ENCODE data around the gene UST. TPM values are rescaled to one million over a fixed set of nuclear protein-coding genes. Genes with fewer than 3 reads are reported as not detected.

UST gene
- total RNA-seq, 4 donors from 2014 or later, result 13.5 to 47.1 (median 33.0) TPM

- Histone ChIP-seq H3K9me3 (peaks cover 0 to 7% (median 3%) of the 10 kb centered on the region in 4 donors), H3K36me3 (no peaks in the 10 kb centered on the region), H3K4me1 (peaks cover 0 to 21% (median 2%) of the 10 kb centered on the region in 4 donors), H3K27ac (no peak overlapping the region), H3K4me3 (no peak overlapping the region), H3K27me3 (no peaks in the 10 kb centered on the region)
- TF ChIP-seq EP300 (IDR thresholded peaks at IDR 0.05) (no peak), POLR2A (IDR thresholded peaks at IDR 0.05) (no peak), CTCF (IDR thresholded peaks at IDR 0.05) (no peak)
- no peak for DNase-seq (ENCODE audit: low spot score in 2 of 2)
- WGBS, 2 donors, result 79 to 84% methylated on average over 2 of the region's 2 CpGs
Measured at GRCh38 chr6:148793721-148794120, 46.9 kb downstream of the UST start.

- TF ChIP-seq CTCF (IDR thresholded peaks at IDR 0.05), result no peak
- TF ChIP-seq EP300 (IDR thresholded peaks at IDR 0.05), result no peak
- TF ChIP-seq POLR2A (IDR thresholded peaks at IDR 0.05), result no peak
- H3K27me3 ChIP-seq, result no peaks in the 10 kb centered on the region
- peaks cover 0 to 26% (median 2%) of the 10 kb centered on the region in 4 donors for H3K4me1 ChIP-seq
- DNase-seq (ENCODE audit: low spot score in 2 of 2), result no peak
- 53 to 63% methylated on average over 4 of the region's 4 CpGs for WGBS, 2 donors
- H3K27ac ChIP-seq, result no peak overlapping the region
- no peaks in the 10 kb centered on the region for H3K36me3 ChIP-seq
- no peak overlapping the region for H3K4me3 ChIP-seq
- peaks cover 0 to 7% (median 3%) of the 10 kb centered on the region in 4 donors for H3K9me3 ChIP-seq
Measured at GRCh38 chr6:148794797-148795196, 48.0 kb downstream of the UST start.

- H3K36me3 ChIP-seq, result no peaks in the 10 kb centered on the region
- H3K27me3 ChIP-seq, result no peaks in the 10 kb centered on the region
- no peak for DNase-seq (ENCODE audit: low spot score in 2 of 2)
- no peak overlapping the region for H3K27ac ChIP-seq
- TF ChIP-seq EP300 (IDR thresholded peaks at IDR 0.05), result no peak
- TF ChIP-seq POLR2A (IDR thresholded peaks at IDR 0.05), result no peak
- no peak for TF ChIP-seq CTCF (IDR thresholded peaks at IDR 0.05)
- H3K4me3 ChIP-seq, result no peak overlapping the region
- peaks cover 0 to 30% (median 0%) of the 10 kb centered on the region in 4 donors for H3K4me1 ChIP-seq
- peaks cover 0 to 7% (median 3%) of the 10 kb centered on the region in 4 donors for H3K9me3 ChIP-seq
- 87 to 91% methylated on average over 6 of the region's 6 CpGs for WGBS, 2 donors
Measured at GRCh38 chr6:148795563-148795962, 48.7 kb downstream of the UST start.

GRCh38 chr6:148799647-148800046 lies 52.8 kb downstream of the UST start:
- Histone ChIP-seq H3K27me3 (no peaks in the 10 kb centered on the region), H3K36me3 (no peaks in the 10 kb centered on the region), H3K4me1 (peaks cover 0 to 38% (median 0%) of the 10 kb centered on the region in 4 donors), H3K9me3 (no peaks in the 10 kb centered on the region), H3K27ac (no peak overlapping the region), H3K4me3 (no peak overlapping the region)
- WGBS, 2 donors, result 82 to 83% methylated on average over 3 of the region's 3 CpGs
- TF ChIP-seq CTCF (IDR thresholded peaks at IDR 0.05) (no peak), POLR2A (IDR thresholded peaks at IDR 0.05) (no peak), EP300 (IDR thresholded peaks at IDR 0.05) (no peak)
- DNase-seq (ENCODE audit: low spot score in 2 of 2), result no peak

- no peak overlapping the region for H3K4me3 ChIP-seq
- no peaks in the 10 kb centered on the region for H3K9me3 ChIP-seq
- H3K27ac ChIP-seq, result no peak overlapping the region
- DNase-seq (ENCODE audit: low spot score in 2 of 2), result no peak
- H3K36me3 ChIP-seq, result no peaks in the 10 kb centered on the region
- peaks cover 0 to 41% (median 4%) of the 10 kb centered on the region in 4 donors for H3K4me1 ChIP-seq
- no peaks in the 10 kb centered on the region for H3K27me3 ChIP-seq
- TF ChIP-seq EP300 (IDR thresholded peaks at IDR 0.05) (no peak), CTCF (IDR thresholded peaks at IDR 0.05) (no peak), POLR2A (IDR thresholded peaks at IDR 0.05) (no peak)
- WGBS, 2 donors, result 22 to 28% methylated on average over 3 of the region's 3 CpGs
Measured at GRCh38 chr6:148800536-148800935, 53.7 kb downstream of the UST start.
